GM19452 (cell line): ENCODE results near the gene SPINK8.
"Not testable (repeated sequence)": the region's sequence is repeated elsewhere in the genome, so short reads cannot be mapped to it uniquely, and the experiment has no call there.

Experiments used
- ATAC-seq: cut with Tn5 transposase; IDR thresholded peaks from one replicate; pipeline ENCODE4 v1.9.1; 2021; ENCODE audit not compliant: unreplicated experiment

Gene SPINK8

DNA sequence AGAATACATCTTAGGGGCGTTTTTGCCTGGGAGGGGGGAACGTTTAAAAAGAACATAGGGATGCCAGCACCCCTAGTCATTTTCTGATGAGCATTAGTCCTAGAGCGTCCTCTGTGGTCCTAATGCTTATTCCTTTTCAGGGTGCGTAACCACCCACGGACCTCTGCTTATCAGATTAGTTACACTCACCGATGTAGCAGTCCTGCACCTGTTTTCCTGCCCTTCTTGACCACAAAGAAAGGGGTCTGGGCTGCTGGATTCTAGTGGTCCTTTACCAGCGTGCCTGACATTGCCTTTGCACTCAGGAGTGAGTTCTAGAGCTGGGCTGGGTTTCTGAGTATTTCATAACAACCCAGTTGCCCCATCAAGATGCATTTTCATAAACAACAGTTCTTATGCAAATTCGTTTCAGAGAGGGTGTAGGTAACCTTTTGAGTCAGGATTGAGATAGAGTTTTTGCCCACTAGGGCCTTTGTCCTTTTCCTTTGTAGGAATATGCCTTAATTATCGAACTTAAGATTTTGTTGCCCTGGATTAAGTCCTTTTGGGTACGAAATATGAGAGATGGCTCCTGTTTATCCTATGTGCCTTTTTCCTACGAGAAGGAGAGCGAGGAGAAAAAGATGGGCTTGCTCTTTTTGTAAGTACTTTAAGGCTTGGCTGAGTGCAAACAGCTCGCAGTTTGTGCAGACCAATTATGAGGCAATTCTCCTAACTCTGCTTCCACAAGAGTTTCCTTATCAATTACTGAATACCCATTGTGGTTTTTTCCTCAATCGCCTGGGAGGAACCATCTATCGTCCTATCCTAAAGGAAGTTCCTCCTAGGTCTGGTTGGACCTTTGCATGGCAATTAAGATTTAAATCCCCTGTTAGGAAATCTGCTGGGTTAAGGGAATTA is at the start of gene SPINK8:
Gene SPINK8 (minus strand): TSS at position 316 of the 900 bp plus-strand sequence. CDS start 5,320 bp downstream, outside the sequence.
- ATAC-seq = not testable (repeated sequence)

DNA sequence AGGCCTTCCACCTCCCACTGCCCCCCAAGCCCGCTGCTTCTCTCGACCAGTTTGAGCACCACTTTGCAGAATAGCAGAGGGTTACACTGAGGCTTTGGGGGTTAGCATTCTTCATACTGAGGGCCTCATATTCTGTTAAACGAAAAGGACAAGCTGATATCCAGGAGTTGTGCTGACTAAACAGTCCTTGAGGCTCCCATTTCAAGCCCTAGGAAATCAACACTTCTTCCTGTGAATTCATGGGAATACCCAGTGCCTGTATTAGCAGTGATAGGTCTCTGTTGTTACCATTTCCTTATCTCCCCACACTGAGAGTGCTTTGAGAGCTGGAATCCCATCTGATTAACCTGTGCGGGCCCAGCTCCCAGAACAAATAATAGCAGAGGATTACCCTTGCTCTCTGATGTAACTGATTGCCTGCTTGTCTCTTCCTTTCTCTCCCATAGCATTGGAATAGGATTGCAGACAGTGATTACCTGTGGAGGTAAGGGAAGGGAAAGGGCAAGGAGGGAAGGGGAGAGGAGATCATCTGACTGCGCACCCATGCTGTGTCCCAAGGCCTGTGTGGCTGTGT is 39.5 kb upstream of the SPINK8 start:
- no peak for ATAC-seq

DNA sequence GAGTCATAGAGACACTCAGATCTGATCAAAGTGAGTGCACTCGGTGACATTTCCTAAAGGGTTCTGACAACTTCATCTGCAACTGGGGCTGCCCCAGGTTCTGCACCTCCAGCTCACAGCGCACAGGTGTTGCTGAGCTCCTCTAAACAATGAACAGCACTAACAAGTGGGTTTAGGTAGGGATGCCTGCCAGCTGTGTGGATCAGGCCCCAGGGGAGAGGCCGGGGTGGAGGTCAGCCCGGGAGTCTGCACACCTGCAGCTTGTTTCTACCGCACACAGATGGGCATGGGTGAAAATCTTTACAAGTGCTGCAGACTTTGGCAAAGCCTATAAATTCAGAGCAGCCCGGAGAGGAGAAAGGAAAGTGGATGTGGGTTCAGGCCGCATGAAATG is 38.9 kb upstream of the SPINK8 start:
- no peak for ATAC-seq

- ATAC-seq = no peak
These were observed 38.4 kb upstream of the SPINK8 start, which contains the start of gene FBXW12 for GRCh38 chr3:48371651-48372376. FBXW12 (plus strand) TSS chr3:48372219; CDS start chr3:48372768, 549 bp downstream.

DNA sequence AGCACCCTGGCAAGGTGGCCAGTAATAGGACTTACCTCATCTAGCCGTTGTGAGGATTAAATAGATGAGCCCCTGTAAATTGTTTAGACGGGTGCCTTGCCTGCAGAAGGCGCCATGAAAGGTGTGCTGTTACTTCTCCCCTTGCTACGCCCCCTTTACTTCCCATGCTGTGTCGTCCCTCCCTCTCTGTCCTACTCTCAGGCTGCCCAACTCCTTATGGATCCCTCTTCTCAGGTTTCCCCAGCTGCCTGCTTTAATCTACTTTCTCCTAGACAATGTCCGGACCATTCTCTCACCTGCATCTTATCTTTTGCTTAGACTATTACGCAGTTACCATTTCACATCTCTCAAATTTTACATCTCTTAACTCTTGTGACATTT is 36.9 kb upstream of the SPINK8 start:
- ATAC-seq = no peak

DNA sequence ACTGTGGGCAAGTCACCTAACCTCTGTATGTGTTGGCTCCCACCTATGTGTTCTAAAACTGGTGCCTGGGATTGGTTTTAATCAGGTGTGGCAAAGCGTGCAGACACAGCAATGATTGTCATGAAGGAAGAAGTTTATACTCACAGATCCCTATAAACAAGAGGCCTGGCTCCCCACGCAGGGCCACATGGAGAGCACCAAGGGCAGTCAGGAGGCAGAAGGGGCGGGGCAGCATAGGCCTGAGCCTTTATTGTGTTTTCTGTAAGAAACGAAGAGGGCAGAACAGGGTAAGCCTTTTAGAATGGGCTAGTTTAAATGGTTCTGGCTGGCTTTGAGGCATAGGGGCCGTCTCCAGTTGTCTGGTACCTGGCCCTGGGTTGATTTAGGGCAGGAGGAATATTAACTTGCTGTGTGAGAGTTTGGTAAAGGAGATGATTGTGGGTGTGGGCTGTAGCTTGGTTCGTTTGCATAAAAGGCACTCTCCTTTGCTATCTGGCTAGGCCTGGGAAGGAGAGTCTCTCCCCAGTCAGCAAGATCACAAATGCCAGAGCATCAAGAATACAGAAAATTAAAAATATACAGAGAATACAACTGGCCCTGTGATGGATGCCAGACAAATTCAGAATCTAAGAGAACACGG is 36.4 kb upstream of the SPINK8 start:
- ATAC-seq = no peak

DNA sequence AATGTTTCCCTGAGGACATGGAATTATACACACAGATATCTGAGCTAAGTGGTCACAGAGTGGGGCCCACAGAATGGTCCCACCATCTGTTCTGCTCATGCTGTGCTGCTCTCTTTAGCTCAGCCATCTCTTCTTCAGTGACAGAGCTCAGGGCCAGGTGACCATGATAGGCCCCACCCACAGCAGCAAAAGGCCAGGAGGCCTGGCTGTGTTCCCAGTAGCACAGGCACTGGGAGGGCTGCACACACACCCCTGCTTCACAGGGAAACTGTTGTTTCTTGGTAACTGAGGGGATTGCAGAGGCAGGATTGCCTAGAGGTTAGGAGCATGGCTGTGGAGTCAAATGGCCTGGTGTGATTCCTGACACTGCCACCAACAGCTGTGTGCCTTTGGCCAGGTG is 33.7 kb upstream of the SPINK8 start:
- ATAC-seq = no peak

DNA sequence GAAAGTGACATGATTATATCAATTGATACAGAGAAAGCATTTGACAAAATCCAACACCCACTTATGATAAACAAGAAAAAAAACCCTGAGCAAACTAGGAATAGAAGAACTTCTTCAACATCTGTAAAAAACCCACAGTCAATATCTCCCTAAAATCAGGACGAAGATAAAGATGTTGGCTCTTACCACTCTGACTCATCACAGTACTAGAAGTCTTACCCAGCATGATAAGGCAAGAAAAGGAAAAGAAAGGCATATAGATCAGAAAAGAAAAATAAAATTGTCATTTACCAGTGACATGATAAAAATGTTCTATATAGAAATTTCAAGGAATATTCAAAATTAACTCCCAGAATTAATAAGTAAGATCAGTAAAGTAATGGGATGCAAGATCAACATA is 31.4 kb upstream of the SPINK8 start:
- no peak for ATAC-seq

GRCh38 chr3:48361928-48362327 is 28.5 kb upstream of the SPINK8 start:
- no peak for ATAC-seq

DNA sequence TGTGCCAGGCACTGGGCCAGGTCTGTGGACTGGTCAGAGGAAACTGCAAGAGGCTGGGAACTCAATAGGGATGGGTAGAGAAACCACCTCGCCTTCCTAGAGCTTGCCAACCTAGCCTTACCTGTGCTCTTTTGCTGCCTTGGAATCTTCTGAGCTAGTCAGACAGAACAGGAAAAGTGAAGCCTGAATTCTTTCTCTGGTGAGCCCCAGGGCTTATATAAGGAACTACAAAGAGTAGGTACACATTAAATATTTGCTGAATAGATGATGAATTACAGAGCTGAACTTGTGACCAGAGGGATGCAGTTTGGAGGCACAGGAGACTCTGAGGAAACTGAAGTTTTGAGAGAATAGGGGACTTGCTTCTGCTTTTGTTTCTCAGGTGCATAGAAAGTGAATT is 23.0 kb upstream of the SPINK8 start:
- no peak for ATAC-seq

DNA sequence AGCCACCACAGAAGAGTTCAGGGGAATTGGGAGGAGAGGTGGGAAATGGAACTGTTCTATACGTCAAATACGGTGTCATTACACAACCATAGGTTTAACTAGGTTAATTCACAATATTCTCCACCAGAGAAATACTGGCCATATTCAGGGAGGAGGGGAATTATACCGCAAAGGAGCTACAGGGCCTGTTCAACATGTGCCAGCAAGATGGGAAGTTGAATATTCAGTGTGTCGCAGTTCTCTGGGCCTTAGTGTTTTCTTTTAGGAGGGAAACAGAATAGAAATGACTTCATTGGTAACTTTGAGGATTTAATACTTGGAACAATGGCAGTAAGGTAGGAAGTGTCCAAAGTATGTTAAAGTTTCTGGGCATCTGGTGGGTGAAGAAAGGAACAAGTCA is 20.5 kb upstream of the SPINK8 start:
- ATAC-seq = no peak

DNA sequence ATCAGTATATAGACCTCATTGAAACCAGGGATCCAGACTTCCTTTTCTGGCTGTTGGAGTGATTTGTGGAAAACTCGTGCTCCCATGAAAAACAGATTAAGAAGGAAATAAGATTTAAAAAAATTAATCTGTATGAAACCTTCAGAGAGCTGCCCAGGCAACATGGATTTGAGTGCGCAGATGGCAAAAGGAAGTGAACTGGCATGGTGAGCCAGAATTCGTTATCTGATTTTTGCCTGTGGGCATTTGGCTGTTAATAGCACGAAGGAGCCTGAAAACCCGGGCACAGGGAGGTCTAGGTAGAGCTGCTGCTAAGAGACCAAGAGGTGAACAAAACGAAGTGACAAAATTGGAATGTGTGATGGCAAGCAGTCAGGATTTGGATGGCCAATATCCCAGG is 19.1 kb upstream of the SPINK8 start:
- ATAC-seq = no peak

GRCh38 chr3:48347500-48347899 is 14.0 kb upstream of the SPINK8 start:
- ATAC-seq = no peak

DNA sequence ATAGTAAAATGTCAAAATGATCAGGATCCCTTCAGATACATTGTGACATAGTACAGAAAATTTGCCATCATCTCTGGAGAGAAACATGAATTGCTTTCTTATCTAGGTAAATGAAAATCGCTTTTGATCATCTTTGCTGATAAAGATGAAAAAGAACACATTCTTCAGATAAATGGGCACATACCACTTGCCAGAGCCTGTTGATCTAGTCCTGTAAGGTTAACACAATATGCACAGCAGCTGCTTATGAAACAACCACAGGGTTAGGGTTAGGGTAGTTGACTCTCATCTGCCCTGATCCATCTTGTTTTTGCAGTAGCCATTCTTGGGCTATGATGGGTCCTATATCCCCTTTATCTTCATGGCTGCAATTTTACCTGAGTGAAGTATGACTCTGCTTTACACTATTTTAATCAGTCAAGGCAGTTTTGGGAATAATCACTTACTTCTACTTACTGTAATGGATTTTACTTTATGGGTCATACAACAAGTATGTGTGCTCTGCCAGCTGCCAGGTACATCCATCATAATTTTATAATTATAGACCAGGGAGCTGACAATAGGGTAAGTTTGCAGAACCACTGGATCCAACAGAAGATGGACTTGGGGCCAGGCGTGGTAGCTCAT is 12.6 kb upstream of the SPINK8 start:
- no peak for ATAC-seq

DNA sequence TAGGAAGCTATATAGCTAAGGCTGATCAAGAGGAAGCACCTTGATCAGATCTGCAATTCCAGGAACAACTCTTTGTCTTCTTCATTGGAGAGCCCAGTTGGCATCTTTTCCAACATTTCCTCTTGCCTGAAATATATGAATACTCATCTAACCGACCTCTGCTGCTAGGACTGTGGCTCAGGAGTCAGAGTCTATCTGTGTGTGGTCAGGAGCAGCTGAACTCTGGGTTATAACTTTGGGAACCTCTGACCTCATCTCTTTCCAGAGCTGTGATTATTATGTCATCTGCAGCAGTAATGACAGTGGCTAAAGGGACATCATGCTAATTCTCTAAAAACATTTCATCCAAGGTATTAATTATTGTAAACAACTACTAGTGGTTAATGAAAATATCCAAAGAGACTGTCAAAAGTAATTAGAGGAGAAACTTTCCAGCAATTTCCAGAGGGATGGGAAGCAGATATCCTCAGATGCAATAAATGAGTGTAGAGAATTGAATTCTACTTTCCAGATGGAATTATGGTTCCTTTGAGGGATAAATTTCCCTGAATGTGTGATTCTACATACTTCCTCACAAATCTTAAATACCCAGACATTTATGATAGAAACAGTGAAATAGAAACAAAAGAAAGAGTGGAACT is 11.5 kb upstream of the SPINK8 start:
- ATAC-seq = no peak

DNA sequence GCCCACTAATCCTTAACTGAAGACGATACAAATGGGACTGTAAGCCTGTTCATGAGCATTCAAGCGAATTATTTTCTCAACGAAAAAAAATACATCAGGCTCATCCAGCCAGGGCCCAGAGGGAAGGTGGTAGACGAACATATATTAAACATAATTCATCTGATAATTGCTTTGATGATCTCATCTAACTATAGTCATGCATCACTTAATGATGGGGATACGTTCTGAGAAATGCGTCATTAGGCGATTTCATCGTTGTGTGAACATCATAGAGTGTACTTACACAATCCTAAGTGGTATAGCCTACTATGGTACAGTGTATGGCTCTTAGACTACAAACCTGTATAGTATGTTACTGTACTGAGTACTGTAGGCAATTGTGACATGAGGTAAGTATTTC is 10.0 kb upstream of the SPINK8 start:
- ATAC-seq = no peak

DNA sequence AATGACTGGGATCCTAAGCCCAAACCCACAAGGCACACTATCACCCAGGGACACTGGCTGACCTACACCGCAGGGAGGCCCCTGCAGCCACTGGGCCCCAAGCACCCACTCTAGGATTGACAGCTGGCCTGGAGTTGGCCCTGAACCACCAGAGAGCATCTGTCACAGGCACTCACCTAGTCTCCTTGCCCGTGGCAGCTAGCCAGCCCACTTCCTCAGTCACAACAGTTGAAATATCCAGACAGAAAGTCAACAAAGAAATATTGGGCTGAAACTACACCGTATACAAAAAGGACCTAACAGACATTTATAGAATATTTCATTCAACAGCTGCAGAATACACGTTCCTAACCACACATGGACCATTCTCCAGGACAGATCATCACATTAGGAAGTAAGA is 5.2 kb upstream of the SPINK8 start:
- no peak for ATAC-seq

DNA sequence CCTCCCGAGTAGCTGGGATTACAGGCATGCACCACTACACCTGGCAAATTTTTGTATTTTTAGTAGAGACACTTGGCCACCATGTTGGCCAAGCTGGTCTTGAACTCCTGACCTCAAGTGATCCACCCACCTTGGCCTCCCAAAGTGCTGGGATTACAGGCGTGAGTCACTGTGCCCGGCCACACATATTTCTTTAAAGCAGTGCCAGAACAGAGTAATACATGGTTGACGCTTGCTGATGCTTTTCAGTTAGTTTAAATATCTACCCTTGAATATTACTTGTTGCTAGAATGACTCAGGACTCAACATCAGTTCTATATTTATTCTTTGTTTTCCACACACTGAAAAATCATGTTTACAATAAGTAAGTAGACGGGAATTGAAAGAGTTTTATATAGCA is 4.1 kb upstream of the SPINK8 start:
- not testable (repeated sequence) for ATAC-seq

DNA sequence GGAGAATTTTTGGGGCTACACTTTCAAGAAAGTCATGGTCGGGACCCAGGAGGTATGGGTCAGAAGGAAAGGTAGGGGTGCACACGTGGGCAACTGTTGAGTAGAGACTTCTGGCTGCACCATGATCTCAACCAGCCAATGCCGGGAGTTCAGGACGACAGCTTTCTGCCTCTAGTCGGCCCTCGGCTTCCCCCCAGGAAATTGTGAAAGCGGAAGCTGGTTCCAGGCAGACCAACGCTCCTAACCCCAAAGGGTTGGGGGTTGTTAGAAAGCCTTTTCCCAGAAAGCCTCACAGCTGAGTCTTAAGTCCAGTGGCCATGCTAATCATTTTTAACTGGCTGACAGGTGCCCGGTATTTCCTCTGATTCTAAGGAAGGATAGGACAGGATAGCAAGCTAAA is 1.8 kb upstream of the SPINK8 start:
- not testable (repeated sequence) for ATAC-seq

DNA sequence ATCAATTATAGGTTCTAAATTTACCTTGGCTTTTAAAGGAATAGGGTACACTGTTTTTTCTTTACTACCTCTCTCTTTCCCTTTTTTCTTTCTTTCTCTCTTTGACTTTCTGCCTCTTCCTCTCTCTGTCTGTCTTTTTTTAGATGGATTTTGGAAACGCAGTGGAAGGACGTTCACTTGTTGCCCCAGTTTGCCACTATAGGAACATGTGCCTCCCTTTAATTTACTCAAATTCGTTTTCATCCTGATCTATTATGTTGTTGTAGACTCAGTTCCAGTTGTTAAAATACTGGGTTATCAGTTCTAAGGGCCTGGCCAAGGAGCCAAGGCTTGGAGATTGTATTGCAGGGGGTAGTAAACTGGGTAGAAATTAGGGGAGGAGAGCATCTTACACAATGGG is 1.1 kb upstream of the SPINK8 start:
- no peak for ATAC-seq
